PC-3 (cell line): ENCODE data around the gene LHX1. TPM values are rescaled to one million over a fixed set of nuclear protein-coding genes. Genes with fewer than 3 reads are reported as not detected.

Experiments
- ATAC-seq: fragments of 200-7000 bp; cut with Tn5 transposase; 2 replicates; pipeline ENCODE4 v1.9.1; 2020; ENCODE audit warnings: mild to moderate bottlenecking, moderate library complexity
- BruUV-seq: library from RNA; stranded (reverse); fragments of 400-500 nt; replicated peaks from 2 replicates; lab custom pipeline; 2021; lab: Mats Ljungman, UMichigan
- CTCF ChIA-PET: fragments of 300-600 bp; sonication (Branson Sonifier 250); formaldehyde crosslinking; loops from one replicate; lab custom pipeline; 2022; ENCODE audit warnings: antibody characterized with exemption; lab: Charles Lee
- POLR2A ChIA-PET: fragments of 300-600 bp; sonication (Branson Sonifier 250); formaldehyde crosslinking; loops from one replicate; lab custom pipeline; 2022; ENCODE audit warnings: antibody characterized with exemption; ENCODE audit not compliant: unreplicated experiment; lab: Charles Lee
- DNase-seq: peaks from one replicate; pipeline ENCODE4 v3.0.0-alpha.2; 2015
- H2AFZ ChIP-seq: fragments of 300-600 bp; sonication (generic); 2 replicates; pipeline ENCODE4 v1.6.0; 2016; ENCODE audit warnings: antibody characterized with exemption, low read length
- H3F3A ChIP-seq: fragments of 300-600 bp; sonication (generic); one replicate; pipeline ENCODE4 v1.6.0; 2017; ENCODE audit warnings: antibody characterized with exemption, low read length, control low read depth, mild to moderate bottlenecking; ENCODE audit not compliant: unreplicated experiment
- H3K27ac ChIP-seq: fragments of 300-600 bp; sonication (generic); 2 replicates; pipeline ENCODE4 v1.5.1; 2016; ENCODE audit warnings: mild to moderate bottlenecking, low read length
- H3K27me3 ChIP-seq: fragments of 300-600 bp; sonication (generic); 2 replicates; pipeline ENCODE4 v1.6.1; 2016; ENCODE audit warnings: low read length, mixed read lengths
- H3K36me3 ChIP-seq: fragments of 300-600 bp; sonication (generic); 2 replicates; pipeline ENCODE4 v1.6.1; 2016; ENCODE audit warnings: low read depth, mixed run types, low read length, mixed read lengths
- H3K4me1 ChIP-seq: fragments of 300-600 bp; sonication (generic); 2 replicates; pipeline ENCODE4 v1.5.1; 2016; ENCODE audit warnings: low read length; ENCODE audit not compliant: insufficient read depth
- H3K4me2 ChIP-seq: fragments of 300-600 bp; sonication (generic); 2 replicates; pipeline ENCODE4 v1.6.0; 2016; ENCODE audit warnings: low read length
- H3K4me3 ChIP-seq: fragments of 300-600 bp; sonication (generic); 2 replicates; pipeline ENCODE4 v1.5.1; 2016; ENCODE audit warnings: mild to moderate bottlenecking, low read length, mixed read lengths
- H3K79me2 ChIP-seq: fragments of 300-600 bp; sonication (generic); 2 replicates; pipeline ENCODE4 v1.6.1; 2017; ENCODE audit warnings: low read length, mixed read lengths
- H3K9ac ChIP-seq: fragments of 300-600 bp; sonication (generic); 2 replicates; pipeline ENCODE4 v1.6.0; 2016; ENCODE audit warnings: mild to moderate bottlenecking, low read length
- H3K9me2 ChIP-seq: fragments of 300-600 bp; sonication (generic); replicated peaks from 2 replicates; pipeline ENCODE4 v1.6.1; 2016; ENCODE audit warnings: mixed run types, low read length, mixed read lengths
- H3K9me3 ChIP-seq: fragments of 300-600 bp; sonication (generic); 2 replicates; pipeline ENCODE4 v1.6.1; 2016; ENCODE audit warnings: low read length, mixed read lengths
- H4K20me1 ChIP-seq: fragments of 300-600 bp; sonication (generic); 2 replicates; pipeline ENCODE4 v1.6.1; 2016; ENCODE audit warnings: low read length, mixed read lengths
- EZH2 ChIP-seq: fragments of 300-600 bp; sonication (generic); IDR thresholded peaks from one replicate; pipeline ENCODE4 v1.6.1; 2017; ENCODE audit warnings: antibody characterized with exemption, mild to moderate bottlenecking, low read length; ENCODE audit not compliant: unreplicated experiment
- EZH2phosphoT487 ChIP-seq: fragments of 300-600 bp; sonication (generic); IDR thresholded peaks from 2 replicates; pipeline ENCODE4 v1.6.1; 2018; ENCODE audit warnings: mild to moderate bottlenecking, antibody characterized with exemption, low read length, borderline replicate concordance
- intact Hi-C: fragments of 100-400 bp; cut with micrococcal nuclease; formaldehyde crosslinking; loops from 2 replicates; pipeline ENCODE4 v1.9.0; 2023
- total RNA-seq: library from RNA; depleted of rRNA; stranded (reverse); fragments of >200 nt; gene quantifications from 2 replicates; pipeline ENCODE4 v1.2.3, GENCODE V29; 2014
- TF ChIP-seq, protein P1 (sequence below): fragments of 300-600 bp; sonication (generic); conservative IDR thresholded peaks from 2 replicates; pipeline ENCODE4 v1.5.1; 2017; ENCODE audit warnings: antibody characterized with exemption, low read depth, mild to moderate bottlenecking, low read length

LHX1 gene
- total RNA-seq, 1 experiment from 2014 or later, result not detected

DNA sequence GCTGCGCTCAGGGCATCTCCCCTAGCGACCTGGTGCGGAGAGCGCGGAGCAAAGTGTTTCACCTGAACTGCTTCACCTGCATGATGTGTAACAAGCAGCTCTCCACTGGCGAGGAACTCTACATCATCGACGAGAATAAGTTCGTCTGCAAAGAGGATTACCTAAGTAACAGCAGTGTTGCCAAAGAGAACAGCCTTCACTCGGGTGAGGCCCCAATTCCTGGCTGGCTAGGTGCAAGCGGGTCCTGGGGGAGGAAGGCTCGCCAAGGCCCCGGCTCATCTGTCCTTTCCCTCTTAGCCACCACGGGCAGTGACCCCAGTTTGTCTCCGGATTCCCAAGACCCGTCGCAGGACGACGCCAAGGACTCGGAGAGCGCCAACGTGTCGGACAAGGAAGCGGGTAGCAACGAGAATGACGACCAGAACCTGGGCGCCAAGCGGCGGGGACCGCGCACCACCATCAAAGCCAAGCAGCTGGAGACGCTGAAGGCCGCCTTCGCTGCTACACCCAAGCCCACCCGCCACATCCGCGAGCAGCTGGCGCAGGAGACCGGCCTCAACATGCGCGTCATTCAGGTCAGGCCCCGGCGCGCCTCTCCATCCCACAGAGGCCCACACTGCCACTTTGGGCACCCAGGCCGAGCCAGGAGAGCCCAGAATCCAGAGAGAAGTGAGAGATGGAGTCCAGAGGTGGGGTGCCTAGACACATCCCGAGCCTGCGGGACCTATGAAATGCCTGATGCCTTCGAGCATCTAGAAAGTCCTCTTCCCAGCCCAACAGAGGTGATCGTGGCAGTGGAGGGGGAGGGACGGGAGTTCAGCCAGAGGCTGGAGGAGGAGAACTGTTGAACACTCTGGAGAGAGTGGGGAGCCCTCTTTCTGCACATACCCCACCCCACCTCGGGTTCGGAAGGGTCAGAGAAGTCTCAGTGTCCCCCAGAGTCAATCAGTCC is 3.3 kb downstream of the LHX1 start:
- no peaks in the 10 kb centered on the region for H3K9me3 ChIP-seq
- TF ChIP-seq EZH2 (no peak), EZH2phosphoT487 (no peak)
- TF ChIP-seq, protein P1, sequence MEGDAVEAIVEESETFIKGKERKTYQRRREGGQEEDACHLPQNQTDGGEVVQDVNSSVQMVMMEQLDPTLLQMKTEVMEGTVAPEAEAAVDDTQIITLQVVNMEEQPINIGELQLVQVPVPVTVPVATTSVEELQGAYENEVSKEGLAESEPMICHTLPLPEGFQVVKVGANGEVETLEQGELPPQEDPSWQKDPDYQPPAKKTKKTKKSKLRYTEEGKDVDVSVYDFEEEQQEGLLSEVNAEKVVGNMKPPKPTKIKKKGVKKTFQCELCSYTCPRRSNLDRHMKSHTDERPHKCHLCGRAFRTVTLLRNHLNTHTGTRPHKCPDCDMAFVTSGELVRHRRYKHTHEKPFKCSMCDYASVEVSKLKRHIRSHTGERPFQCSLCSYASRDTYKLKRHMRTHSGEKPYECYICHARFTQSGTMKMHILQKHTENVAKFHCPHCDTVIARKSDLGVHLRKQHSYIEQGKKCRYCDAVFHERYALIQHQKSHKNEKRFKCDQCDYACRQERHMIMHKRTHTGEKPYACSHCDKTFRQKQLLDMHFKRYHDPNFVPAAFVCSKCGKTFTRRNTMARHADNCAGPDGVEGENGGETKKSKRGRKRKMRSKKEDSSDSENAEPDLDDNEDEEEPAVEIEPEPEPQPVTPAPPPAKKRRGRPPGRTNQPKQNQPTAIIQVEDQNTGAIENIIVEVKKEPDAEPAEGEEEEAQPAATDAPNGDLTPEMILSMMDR, result no peak
- peaks cover under 1% of the 10 kb centered on the region; the same call in 1 of the 2 replicates for H3K4me1 ChIP-seq
- H3K9me2 ChIP-seq, result no peaks in the 10 kb centered on the region
- POLR2A ChIA-PET, result no interaction called here
- ATAC-seq (no peak), DNase-seq (no peak)
- no peaks in the 10 kb centered on the region for H3K79me2 ChIP-seq
- no peaks in the 10 kb centered on the region for H4K20me1 ChIP-seq
- H3K9ac ChIP-seq, result no peak overlapping the region
- no peaks in the 10 kb centered on the region for H3K36me3 ChIP-seq
- no TSS peak for BruUV-seq
- peaks cover 56% of the 10 kb centered on the region for H3K27me3 ChIP-seq
- H3K27ac ChIP-seq, result no peak overlapping the region
- no peak overlapping the region for H3K4me3 ChIP-seq
- no peak overlapping the region for H3K4me2 ChIP-seq
- H3F3A ChIP-seq, result no peaks in the 10 kb centered on the region
- no peak overlapping the region for H2AFZ ChIP-seq
- CTCF ChIA-PET, result no interaction called here
- intact Hi-C loops, result no loop called here

GRCh38 chr17:36941265-36942010 is 4.2 kb downstream of the LHX1 start:
- CTCF ChIA-PET, result no interaction called here

More at GRCh38 chr17:36941265-36942010, 4.2 kb downstream of the LHX1 start:
- no peaks in the 10 kb centered on the region for H3K4me1 ChIP-seq
- H3K27ac ChIP-seq, result no peak overlapping the region
- BruUV-seq, result no TSS peak
- POLR2A ChIA-PET, result no interaction called here
- TF ChIP-seq EZH2phosphoT487, result no peak
- no peak for TF ChIP-seq EZH2
- TF ChIP-seq, protein P1, result no peak
- H3K4me3 ChIP-seq, result no peak overlapping the region
- no peaks in the 10 kb centered on the region for H3K9me2 ChIP-seq
- no peaks in the 10 kb centered on the region for H3K36me3 ChIP-seq
- H3F3A ChIP-seq, result no peaks in the 10 kb centered on the region
- no peak overlapping the region for H2AFZ ChIP-seq
- no peak for ATAC-seq
- intact Hi-C loops, result no loop called here
- H3K4me2 ChIP-seq, result no peak overlapping the region
- no peaks in the 10 kb centered on the region for H4K20me1 ChIP-seq
- DNase-seq, result no peak
- no peaks in the 10 kb centered on the region for H3K79me2 ChIP-seq
- H3K27me3 ChIP-seq, result peaks cover 52% of the 10 kb centered on the region
- no peaks in the 10 kb centered on the region for H3K9me3 ChIP-seq
- H3K9ac ChIP-seq, result no peak overlapping the region
